Neural progenitor cell (in vitro differentiated cells): ENCODE measurements around the gene TMEM120B. TPM values are rescaled to one million over a fixed set of nuclear protein-coding genes. Genes with fewer than 3 reads are reported as not detected.
"Not testable (repeated sequence)": the region's sequence is repeated elsewhere in the genome, so short reads cannot be mapped to it uniquely, and the experiment has no call there.

Source experiments
- DNase-seq: peaks from one replicate; pipeline ENCODE4 v3.0.0-alpha.2; 2016; ENCODE audit warnings: low spot score
- H2AFZ ChIP-seq: fragments of 200-600 bp; sonication (generic); replicated peaks from 2 replicates; pipeline ENCODE4 v1.6.1; 2016; ENCODE audit warnings: antibody characterized with exemption
- H3F3A ChIP-seq: fragments of 200-600 bp; sonication (generic); 2 replicates; pipeline ENCODE4 v1.6.1; 2016; ENCODE audit warnings: antibody characterized with exemption, low read depth
- H3K27ac ChIP-seq: fragments of 200-600 bp; sonication (generic); 2 replicates; pipeline ENCODE4 v1.5.1; 2016; ENCODE audit warnings: mild to moderate bottlenecking
- H3K27me3 ChIP-seq: fragments of 200-600 bp; sonication (generic); 2 replicates; pipeline ENCODE4 v1.6.1; 2016; ENCODE audit warnings: mild to moderate bottlenecking, moderate library complexity
- H3K36me3 ChIP-seq: fragments of 200-600 bp; sonication (generic); 2 replicates; pipeline ENCODE4 v1.5.1; 2016
- H3K4me1 ChIP-seq: fragments of 200-600 bp; sonication (generic); 2 replicates; pipeline ENCODE4 v1.6.1; 2016; ENCODE audit warnings: mixed run types
- H3K4me2 ChIP-seq: fragments of 200-600 bp; sonication (generic); 2 replicates; pipeline ENCODE4 v1.6.1; 2016
- H3K4me3 ChIP-seq: fragments of 200-600 bp; sonication (generic); 2 replicates; pipeline ENCODE4 v1.5.1; 2016
- H3K79me2 ChIP-seq: fragments of 200-600 bp; sonication (generic); 2 replicates; pipeline ENCODE4 v1.6.1; 2016; ENCODE audit warnings: low read depth
- H3K9ac ChIP-seq: fragments of 200-600 bp; sonication (generic); 2 replicates; pipeline ENCODE4 v1.6.1; 2016
- H3K9me3 ChIP-seq: fragments of 200-600 bp; sonication (generic); 2 replicates; pipeline ENCODE4 v1.5.1; 2016; ENCODE audit warnings: low read depth
- H4K20me1 ChIP-seq: fragments of 200-600 bp; sonication (generic); 2 replicates; pipeline ENCODE4 v1.6.1; 2016; ENCODE audit warnings: low read depth
- H3K27ac Mint-ChIP-seq: 3 replicates; pipeline ENCODE4 v1.8.0; 2021; ENCODE audit warnings: mixed read lengths
- H3K27me3 Mint-ChIP-seq: 2 replicates; pipeline ENCODE4 v1.8.0; 2022; ENCODE audit warnings: low read depth, mild to moderate bottlenecking, inconsistent platforms, moderate library complexity, mixed read lengths; ENCODE audit not compliant: insufficient read depth
- H3K36me3 Mint-ChIP-seq: 3 replicates; pipeline ENCODE4 v1.8.0; 2021; ENCODE audit warnings: mixed read lengths
- H3K4me1 Mint-ChIP-seq: 3 replicates; pipeline ENCODE4 v1.8.0; 2021; ENCODE audit warnings: mixed read lengths
- H3K4me3 Mint-ChIP-seq: 3 replicates; pipeline ENCODE4 v1.8.0; 2021; ENCODE audit warnings: mild to moderate bottlenecking, moderate library complexity, mixed read lengths
- H3K9me3 Mint-ChIP-seq: 3 replicates; pipeline ENCODE4 v1.8.0; 2020; ENCODE audit warnings: mixed read lengths
- CTCF ChIP-seq: fragments of 200-600 bp; sonication (generic); IDR thresholded peaks from 2 replicates; pipeline ENCODE4 v1.5.1; 2017; ENCODE audit warnings: antibody characterized with exemption, mild to moderate bottlenecking
- EZH2 ChIP-seq: fragments of 200-600 bp; sonication (generic); IDR thresholded peaks from 2 replicates; pipeline ENCODE4 v1.6.1; 2017; ENCODE audit warnings: antibody characterized with exemption, mild to moderate bottlenecking, moderate library complexity
- EZH2phosphoT487 ChIP-seq: fragments of 200-600 bp; sonication (generic); IDR thresholded peaks from 2 replicates; pipeline ENCODE4 v1.6.1; 2017; ENCODE audit warnings: antibody characterized with exemption
- total RNA-seq: library from RNA; depleted of rRNA; stranded (reverse); fragments of >200 nt; gene quantifications from 2 replicates; pipeline ENCODE4 v1.2.3, GENCODE V29; 2015; ENCODE audit warnings: low replicate concordance

The TMEM120B gene
- total RNA-seq, 1 donor from 2014 or later: 4.7 TPM

GRCh38 chr12:121697093-121697698, 15.4 kb upstream of the TMEM120B start:
- no peak overlapping the region for H3K4me3 Mint-ChIP-seq
- H4K20me1 ChIP-seq: no peaks in the 10 kb centered on the region
- H3K36me3 ChIP-seq: no peaks in the 10 kb centered on the region
- H3K9me3 Mint-ChIP-seq: no peaks in the 10 kb centered on the region
- no peaks in the 10 kb centered on the region for H3F3A ChIP-seq
- H3K4me2 ChIP-seq: no peak overlapping the region
- H3K9me3 ChIP-seq: no peaks in the 10 kb centered on the region
- H2AFZ ChIP-seq: no peak overlapping the region
- no peaks in the 10 kb centered on the region for H3K4me1 ChIP-seq
- peaks cover 6% of the 10 kb centered on the region for H3K4me1 Mint-ChIP-seq
- H3K79me2 ChIP-seq: no peaks in the 10 kb centered on the region
- no peak overlapping the region for H3K27ac ChIP-seq
- H3K9ac ChIP-seq: no peak overlapping the region
- H3K27me3 Mint-ChIP-seq: peaks cover 4% of the 10 kb centered on the region
- H3K27ac Mint-ChIP-seq: no peak overlapping the region
- no peak overlapping the region for H3K4me3 ChIP-seq
- no peaks in the 10 kb centered on the region for H3K27me3 ChIP-seq
- peak; percentile 76 for DNase-seq
- H3K36me3 Mint-ChIP-seq: no peaks in the 10 kb centered on the region
- TF ChIP-seq CTCF (peak; percentile 72), EZH2 (no peak), EZH2phosphoT487 (no peak)

- H3K9me3 Mint-ChIP-seq, DNase-seq, H3K4me1 Mint-ChIP-seq, H3K36me3 ChIP-seq, H3K36me3 Mint-ChIP-seq, H3K4me3 Mint-ChIP-seq, H3K4me2 ChIP-seq, H3F3A ChIP-seq, H3K9me3 ChIP-seq, H3K27ac ChIP-seq, H3K4me3 ChIP-seq, H4K20me1 ChIP-seq, H3K4me1 ChIP-seq, H3K79me2 ChIP-seq, H3K27ac Mint-ChIP-seq, H3K27me3 Mint-ChIP-seq, H3K9ac ChIP-seq, H3K27me3 ChIP-seq, H2AFZ ChIP-seq: not testable (repeated sequence)
These were observed 14.7 kb upstream of the TMEM120B start for GRCh38 chr12:121697861-121698260.

- no peak overlapping the region for H3K9ac ChIP-seq
- no peak overlapping the region for H3K27ac ChIP-seq
- no peaks in the 10 kb centered on the region for H3K27me3 ChIP-seq
- TF ChIP-seq CTCF: no peak
- no peak for TF ChIP-seq EZH2phosphoT487
- TF ChIP-seq EZH2: no peak
- peaks cover 6% of the 10 kb centered on the region for H3K9me3 Mint-ChIP-seq
- H3K4me2 ChIP-seq: no peak overlapping the region
- peaks cover 3% of the 10 kb centered on the region for H3K4me1 Mint-ChIP-seq
- no peaks in the 10 kb centered on the region for H3K36me3 Mint-ChIP-seq
- no peaks in the 10 kb centered on the region for H3F3A ChIP-seq
- DNase-seq: no peak
- no peaks in the 10 kb centered on the region for H3K4me1 ChIP-seq
- H3K27ac Mint-ChIP-seq: no peak overlapping the region
- no peak overlapping the region for H3K4me3 Mint-ChIP-seq
- H3K36me3 ChIP-seq: no peaks in the 10 kb centered on the region
- no peaks in the 10 kb centered on the region for H3K79me2 ChIP-seq
- H4K20me1 ChIP-seq: no peaks in the 10 kb centered on the region
- peaks cover 2% of the 10 kb centered on the region for H3K27me3 Mint-ChIP-seq
- H3K9me3 ChIP-seq: no peaks in the 10 kb centered on the region
- no peak overlapping the region for H2AFZ ChIP-seq
- no peak overlapping the region for H3K4me3 ChIP-seq
These were observed 10.8 kb upstream of the TMEM120B start for GRCh38 chr12:121701667-121702277.

GRCh38 chr12:121702944-121703343, 9.6 kb upstream of the TMEM120B start:
- Histone ChIP-seq H3K9me3 (no peaks in the 10 kb centered on the region), H3K9ac (no peak overlapping the region), H3K79me2 (no peaks in the 10 kb centered on the region), H3K4me2 (no peak overlapping the region), H3F3A (no peaks in the 10 kb centered on the region), H2AFZ (no peak overlapping the region), H3K4me1 (no peaks in the 10 kb centered on the region), H3K27ac (no peak overlapping the region), H3K4me3 (no peak overlapping the region), H4K20me1 (no peaks in the 10 kb centered on the region), H3K36me3 (no peaks in the 10 kb centered on the region), H3K27me3 (no peaks in the 10 kb centered on the region)
- no peak for DNase-seq
- H3K4me1 Mint-ChIP-seq: no peaks in the 10 kb centered on the region
- H3K27me3 Mint-ChIP-seq: peaks cover 2% of the 10 kb centered on the region
- no peak for TF ChIP-seq EZH2
- no peak for TF ChIP-seq CTCF
- TF ChIP-seq EZH2phosphoT487: no peak
- no peak overlapping the region for H3K27ac Mint-ChIP-seq
- H3K4me3 Mint-ChIP-seq: no peak overlapping the region
- peaks cover 6% of the 10 kb centered on the region for H3K9me3 Mint-ChIP-seq
- H3K36me3 Mint-ChIP-seq: no peaks in the 10 kb centered on the region
